Measurements from ENCODE around the gene TSPAN1. TPM values are rescaled to one million over a fixed set of nuclear protein-coding genes. Genes with fewer than 3 reads are reported as not detected.

Gene TSPAN1
- total RNA-seq, 1 donor from 2014 or later: 1.7 TPM

DNA sequence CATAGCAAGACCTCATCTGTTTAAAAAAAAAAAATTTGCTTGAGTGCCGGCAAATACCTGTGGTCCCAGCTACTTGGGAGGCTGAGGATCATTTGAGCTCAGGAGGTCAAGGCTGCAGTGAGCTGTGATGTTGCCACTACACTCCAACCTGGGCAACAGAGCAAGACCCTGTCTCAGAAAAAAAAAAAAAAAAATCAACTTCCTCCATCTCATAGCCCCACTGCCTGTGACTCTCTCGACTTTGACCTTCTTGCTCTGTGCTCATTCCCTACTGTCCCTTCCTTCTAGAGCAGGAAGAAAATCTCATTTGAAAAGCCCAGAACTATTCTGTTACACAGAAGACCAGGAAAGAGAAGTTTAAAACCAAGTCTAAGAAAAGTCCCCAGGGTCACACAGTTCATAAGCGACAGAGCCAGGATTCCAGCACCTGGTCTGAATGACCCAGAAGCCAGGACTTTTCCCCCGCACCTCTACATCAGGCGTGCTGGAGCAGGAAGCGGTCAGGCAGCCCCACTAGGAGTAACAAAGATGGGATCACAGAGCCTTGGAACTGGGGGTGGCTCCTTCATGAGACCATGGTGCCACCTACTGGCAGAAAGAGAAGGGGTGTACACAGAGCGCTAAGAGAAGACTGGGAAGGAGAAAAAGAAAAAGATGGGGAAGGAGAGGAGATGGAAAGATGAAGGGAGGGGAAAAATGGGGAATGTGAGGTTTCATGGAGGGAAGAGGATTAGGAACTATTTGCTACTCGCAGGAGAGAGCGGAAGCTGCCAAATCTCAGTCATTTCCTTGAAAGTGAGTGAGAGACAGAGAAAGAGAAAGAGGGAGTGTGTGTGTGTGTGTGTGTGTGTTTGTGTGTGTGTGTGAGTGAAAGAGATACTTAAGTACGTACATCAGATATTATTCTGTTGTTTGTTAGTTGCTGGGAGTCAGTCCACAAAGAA, 4.5 kb downstream of the TSPAN1 start:
- Histone ChIP-seq H3K27ac (ENCODE audit: low read depth, low read length) (no peak overlapping the region), H3K79me2 (ENCODE audit: insufficient read depth, low read length) (no peaks in the 10 kb centered on the region), H3K9ac (ENCODE audit: low read length) (no peak overlapping the region), H3K9me3 (ENCODE audit: insufficient read depth, low read depth, low read length) (no peaks in the 10 kb centered on the region), H4K20me1 (ENCODE audit: insufficient read depth, low read length) (no peaks in the 10 kb centered on the region), H3K4me1 (ENCODE audit: insufficient read depth, low read length) (peaks cover 28% of the 10 kb centered on the region), H3K4me2 (ENCODE audit: low read length) (peak overlapping the region; percentile 63), H3K27me3 (ENCODE audit: insufficient read depth, low read length) (no peaks in the 10 kb centered on the region), H3K36me3 (ENCODE audit: insufficient read depth, low read length) (no peaks in the 10 kb centered on the region), H3K4me3 (ENCODE audit: insufficient read depth, low read depth, low read length) (no peak overlapping the region), H2AFZ (ENCODE audit: low read depth, low read length) (peak overlapping the region; percentile 61)
- H3K9me3 Mint-ChIP-seq (ENCODE audit: unreplicated experiment): no peaks in the 10 kb centered on the region
- FAIRE-seq (no peak), DNase-seq (ENCODE audit: low read depth) (peak; percentile 66)
- no peak overlapping the region for H3K27ac Mint-ChIP-seq (ENCODE audit: unreplicated experiment)
- no peaks in the 10 kb centered on the region for H3K27me3 Mint-ChIP-seq (ENCODE audit: low read depth, unreplicated experiment)
- H3K4me3 Mint-ChIP-seq (ENCODE audit: unreplicated experiment): no peak overlapping the region
- peaks cover 22% of the 10 kb centered on the region for H3K4me1 Mint-ChIP-seq (ENCODE audit: low read depth, unreplicated experiment)
- TF ChIP-seq, protein P1, sequence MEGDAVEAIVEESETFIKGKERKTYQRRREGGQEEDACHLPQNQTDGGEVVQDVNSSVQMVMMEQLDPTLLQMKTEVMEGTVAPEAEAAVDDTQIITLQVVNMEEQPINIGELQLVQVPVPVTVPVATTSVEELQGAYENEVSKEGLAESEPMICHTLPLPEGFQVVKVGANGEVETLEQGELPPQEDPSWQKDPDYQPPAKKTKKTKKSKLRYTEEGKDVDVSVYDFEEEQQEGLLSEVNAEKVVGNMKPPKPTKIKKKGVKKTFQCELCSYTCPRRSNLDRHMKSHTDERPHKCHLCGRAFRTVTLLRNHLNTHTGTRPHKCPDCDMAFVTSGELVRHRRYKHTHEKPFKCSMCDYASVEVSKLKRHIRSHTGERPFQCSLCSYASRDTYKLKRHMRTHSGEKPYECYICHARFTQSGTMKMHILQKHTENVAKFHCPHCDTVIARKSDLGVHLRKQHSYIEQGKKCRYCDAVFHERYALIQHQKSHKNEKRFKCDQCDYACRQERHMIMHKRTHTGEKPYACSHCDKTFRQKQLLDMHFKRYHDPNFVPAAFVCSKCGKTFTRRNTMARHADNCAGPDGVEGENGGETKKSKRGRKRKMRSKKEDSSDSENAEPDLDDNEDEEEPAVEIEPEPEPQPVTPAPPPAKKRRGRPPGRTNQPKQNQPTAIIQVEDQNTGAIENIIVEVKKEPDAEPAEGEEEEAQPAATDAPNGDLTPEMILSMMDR (IDR thresholded peaks at IDR 0.05; ENCODE audit: insufficient read depth, low read depth, low read length): peak; percentile 92
- TF ChIP-seq EZH2 (IDR thresholded peaks at IDR 0.05; ENCODE audit: insufficient read depth, low read length): no peak
- no peaks in the 10 kb centered on the region for H3K36me3 Mint-ChIP-seq (ENCODE audit: low read depth, unreplicated experiment)

DNA sequence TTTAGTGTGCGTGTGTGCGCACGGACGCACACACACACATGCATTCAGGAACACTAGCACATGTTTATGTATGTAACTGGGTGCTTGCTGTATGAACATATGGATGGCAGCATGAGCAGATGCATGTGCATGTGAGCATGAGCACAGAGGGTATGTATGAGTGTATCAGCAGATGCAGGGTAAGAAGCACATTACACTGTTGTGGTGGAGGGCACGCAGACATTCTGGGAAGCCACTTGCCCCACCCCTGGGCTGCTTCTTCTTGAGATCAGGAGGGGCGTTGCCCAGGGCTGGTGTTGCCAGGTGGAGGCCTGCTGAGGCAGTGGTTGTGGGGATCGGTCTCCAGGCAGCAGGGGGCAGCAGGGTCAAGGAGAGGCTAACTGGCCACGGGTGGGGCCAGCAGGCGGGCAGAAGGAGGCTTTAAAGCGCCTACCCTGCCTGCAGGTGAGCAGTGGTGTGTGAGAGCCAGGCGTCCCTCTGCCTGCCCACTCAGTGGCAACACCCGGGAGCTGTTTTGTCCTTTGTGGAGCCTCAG, 5.3 kb downstream of the TSPAN1 start:
- Mint-ChIP-seq H3K36me3 (ENCODE audit: low read depth, unreplicated experiment) (no peaks in the 10 kb centered on the region), H3K27me3 (ENCODE audit: low read depth, unreplicated experiment) (no peaks in the 10 kb centered on the region), H3K27ac (ENCODE audit: unreplicated experiment) (no peak overlapping the region), H3K9me3 (ENCODE audit: unreplicated experiment) (no peaks in the 10 kb centered on the region), H3K4me1 (ENCODE audit: low read depth, unreplicated experiment) (peaks cover 22% of the 10 kb centered on the region), H3K4me3 (ENCODE audit: unreplicated experiment) (no peak overlapping the region)
- Histone ChIP-seq H3K9ac (ENCODE audit: low read length) (no peak overlapping the region), H3K9me3 (ENCODE audit: insufficient read depth, low read depth, low read length) (no peaks in the 10 kb centered on the region), H2AFZ (ENCODE audit: low read depth, low read length) (no peak overlapping the region), H3K4me3 (ENCODE audit: insufficient read depth, low read depth, low read length) (no peak overlapping the region), H3K27ac (ENCODE audit: low read depth, low read length) (no peak overlapping the region), H3K4me2 (ENCODE audit: low read length) (no peak overlapping the region), H4K20me1 (ENCODE audit: insufficient read depth, low read length) (no peaks in the 10 kb centered on the region), H3K36me3 (ENCODE audit: insufficient read depth, low read length) (no peaks in the 10 kb centered on the region), H3K4me1 (ENCODE audit: insufficient read depth, low read length) (peaks cover 28% of the 10 kb centered on the region), H3K27me3 (ENCODE audit: insufficient read depth, low read length) (no peaks in the 10 kb centered on the region), H3K79me2 (ENCODE audit: insufficient read depth, low read length) (no peaks in the 10 kb centered on the region)
- TF ChIP-seq EZH2 (IDR thresholded peaks at IDR 0.05; ENCODE audit: insufficient read depth, low read length): no peak
- TF ChIP-seq, protein P1 (IDR thresholded peaks at IDR 0.05; ENCODE audit: insufficient read depth, low read depth, low read length): no peak
- no peak for FAIRE-seq
- no peak for DNase-seq (ENCODE audit: low read depth)
